Mammary epithelial cell (primary cell): ENCODE measurements around the gene TRPM1.

Source experiments
- CTCF ChIP-seq, 2 donors: IDR thresholded peaks in 1 of 2; conservative IDR thresholded peaks in 1 of 2; 2 replicates each; pipeline ENCODE4 v1.5.1; 2011 to 2012; ENCODE audit warnings: inconsistent platforms in 2 of 2, low read length in 2 of 2, mild to moderate bottlenecking in 2 of 2, control low read depth in 1 of 2, low read depth in 1 of 2; ENCODE audit not compliant: insufficient read depth in 1 of 2; ENCODE audit errors: extremely low read depth in 1 of 2
- EZH2 ChIP-seq: IDR thresholded peaks from 2 replicates; pipeline ENCODE4 v1.6.1; 2012; ENCODE audit warnings: low read length, inconsistent platforms, borderline replicate concordance

GRCh38 chr15:31125061-31125460 lies 23.5 kb upstream of the TRPM1 start:
- TF ChIP-seq CTCF (conservative IDR thresholded peaks at IDR 0.05 in 1 of 2, IDR thresholded peaks at IDR 0.05 in 1 of 2; ENCODE audit: extremely low read depth in 1 of 2, insufficient read depth in 1 of 2, low read depth in 1 of 2, low read length in 2 of 2), result no peak
- TF ChIP-seq EZH2, result no peak
